BJ (cell line): ENCODE measurements around the gene SOCS6. TPM values are rescaled to one million over a fixed set of nuclear protein-coding genes. Genes with fewer than 3 reads are reported as not detected.

Experiments
- CTCF ChIA-PET: fragments of 350-600 bp; formaldehyde crosslinking; extraction: SDS; loops from one replicate; lab custom pipeline; 2021; ENCODE audit warnings: antibody characterized with exemption, inconsistent platforms; lab: Yijun Ruan, JAX
- POLR2A ChIA-PET: fragments of 300-600 bp; sonication (Branson Sonifier 250); formaldehyde crosslinking; extraction: SDS; loops from one replicate; lab custom pipeline; 2021; ENCODE audit warnings: antibody characterized with exemption; lab: Charles Lee
- DNase-seq: peaks from one replicate; pipeline ENCODE4 v3.0.0-alpha.2; 2011; ENCODE audit warnings: low read depth
- H3K27me3 ChIP-seq: 2 replicates; pipeline ENCODE4 v1.6.0; 2011; ENCODE audit warnings: low read length; ENCODE audit not compliant: control insufficient read depth, insufficient read depth
- H3K36me3 ChIP-seq: 2 replicates; pipeline ENCODE4 v1.5.1; 2011; ENCODE audit warnings: low read length; ENCODE audit not compliant: control insufficient read depth, insufficient read depth
- H3K4me3 ChIP-seq: 2 replicates; pipeline ENCODE4 v1.5.1; 2011; ENCODE audit warnings: low read depth, mild to moderate bottlenecking, control low read depth, low read length
- CTCF ChIP-seq: IDR thresholded peaks from 2 replicates; pipeline ENCODE4 v1.5.1; 2011; ENCODE audit warnings: low read depth, mild to moderate bottlenecking, control low read depth, inconsistent platforms, low read length, moderate library complexity; ENCODE audit not compliant: insufficient read depth
- polyA plus RNA-seq: library from polyadenylated mRNA; depleted of rRNA; stranded (reverse); fragments of >200 nt; gene quantifications from 2 replicates; pipeline ENCODE4 v1.2.3, GENCODE V29; 2011

The SOCS6 gene
- polyA plus RNA-seq, 1 experiment = 26.7 TPM

GRCh38 chr18:70261141-70261788, 27.6 kb upstream of the SOCS6 start:
- H3K36me3 ChIP-seq = no peaks in the 10 kb centered on the region
- TF ChIP-seq CTCF = no peak
- H3K27me3 ChIP-seq = no peaks in the 10 kb centered on the region
- no peak overlapping the region for H3K4me3 ChIP-seq
- no peak for DNase-seq
- ChIA-PET POLR2A (no interaction called here), CTCF (no interaction called here)

DNA sequence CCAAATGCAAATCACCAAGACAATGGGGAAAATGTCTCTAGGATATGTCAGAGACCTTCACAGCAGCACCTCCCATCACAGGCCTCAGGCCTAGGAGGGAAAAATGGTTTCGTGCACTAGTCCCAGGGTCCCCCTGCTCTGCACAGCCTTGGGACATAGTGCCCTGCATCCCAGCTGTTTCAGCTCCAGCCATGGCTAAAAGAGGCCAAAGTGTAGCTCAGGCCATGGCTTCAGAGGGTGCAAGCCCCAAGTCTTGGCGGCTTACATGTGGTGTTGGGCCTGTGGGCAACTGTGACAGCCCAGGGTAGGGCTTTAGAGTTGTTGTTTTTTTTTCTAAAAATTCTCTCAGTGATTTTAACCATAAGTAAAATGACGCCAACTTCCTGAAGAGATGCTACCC, 25.5 kb upstream of the SOCS6 start:
- Histone ChIP-seq H3K4me3 (no peak overlapping the region), H3K27me3 (no peaks in the 10 kb centered on the region), H3K36me3 (no peaks in the 10 kb centered on the region)
- ChIA-PET POLR2A (no interaction called here), CTCF (no interaction called here)
- no peak for DNase-seq
- no peak for TF ChIP-seq CTCF

DNA sequence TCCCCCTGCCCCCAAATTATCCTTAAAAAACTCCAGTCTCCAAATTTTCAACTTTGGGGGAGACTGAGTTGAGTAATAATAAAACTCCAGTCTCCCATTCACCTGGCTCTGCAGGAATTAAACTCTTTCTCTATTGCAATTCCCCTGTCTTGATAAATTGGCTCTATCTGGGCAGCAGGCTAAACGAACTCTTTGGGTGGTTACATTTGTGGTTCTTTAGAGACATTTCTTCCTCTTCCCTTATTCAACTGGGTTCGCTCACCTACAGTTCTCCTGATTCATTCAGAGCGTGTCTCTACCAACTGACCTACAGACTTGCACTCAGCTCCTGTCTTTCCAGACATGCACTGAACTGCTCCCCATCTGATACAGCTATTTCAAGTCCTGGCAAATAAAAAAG, 17.1 kb upstream of the SOCS6 start:
- TF ChIP-seq CTCF = no peak
- Histone ChIP-seq H3K36me3 (no peaks in the 10 kb centered on the region), H3K4me3 (no peak overlapping the region), H3K27me3 (no peaks in the 10 kb centered on the region)
- CTCF ChIA-PET = no interaction called here
- POLR2A ChIA-PET = no interaction called here
- no peak for DNase-seq

GRCh38 chr18:70273021-70273420, 15.8 kb upstream of the SOCS6 start:
- TF ChIP-seq CTCF = no peak
- no peak for DNase-seq
- Histone ChIP-seq H3K4me3 (no peak overlapping the region), H3K36me3 (no peaks in the 10 kb centered on the region), H3K27me3 (no peaks in the 10 kb centered on the region)
- ChIA-PET POLR2A (no interaction called here), CTCF (no interaction called here)

- Histone ChIP-seq H3K27me3 (no peaks in the 10 kb centered on the region), H3K4me3 (no peak overlapping the region), H3K36me3 (no peaks in the 10 kb centered on the region)
- TF ChIP-seq CTCF = no peak
- CTCF ChIA-PET = interaction anchor here (1.1 kb wide), 1 partner anchor 157 kb away, joined by 5 read pairs; no protein-coding TSS in a partner anchor
- POLR2A ChIA-PET = no interaction called here
- no peak for DNase-seq
Measured at GRCh38 chr18:70276416-70277191, 12.2 kb upstream of the SOCS6 start.
